Activated CD4-positive, alpha-beta T cell treated with anti-CD3 and anti-CD28 coated beads, Interleukin-2, amount 10 ng/mL, durations not matched to agents 24 days and 14 days (primary cell): ENCODE results near the gene TMBIM6. TPM values are rescaled to one million over a fixed set of nuclear protein-coding genes. Genes with fewer than 3 reads are reported as not detected.

Source experiments
- DNase-seq: peaks from one replicate; pipeline ENCODE4 v3.0.0; 2022
- H3K27ac Mint-ChIP-seq: one replicate; pipeline ENCODE4 v1.8.0; 2022; ENCODE audit warnings: mild to moderate bottlenecking, mixed read lengths
- H3K27me3 Mint-ChIP-seq: one replicate; pipeline ENCODE4 v1.8.0; 2022; ENCODE audit warnings: mixed read lengths
- H3K36me3 Mint-ChIP-seq: one replicate; pipeline ENCODE4 v1.8.0; 2022; ENCODE audit warnings: low read depth, mild to moderate bottlenecking, mixed read lengths
- H3K4me1 Mint-ChIP-seq: one replicate; pipeline ENCODE4 v1.8.0; 2021; ENCODE audit warnings: mixed read lengths
- H3K4me3 Mint-ChIP-seq: one replicate; pipeline ENCODE4 v1.8.0; 2022; ENCODE audit warnings: mild to moderate bottlenecking, moderate library complexity, mixed read lengths
- H3K9me3 Mint-ChIP-seq: one replicate; pipeline ENCODE4 v1.8.0; 2021; ENCODE audit warnings: mixed read lengths
- intact Hi-C: fragments of 100-400 bp; cut with micrococcal nuclease; formaldehyde crosslinking; loops from one replicate; pipeline ENCODE4 v1.15.1; 2023
- total RNA-seq: library from RNA; stranded (reverse); gene quantifications from 2 replicates; pipeline ENCODE4 v1.2.3, GENCODE V29; 2022

The TMBIM6 gene
- total RNA-seq, 1 donor from 2014 or later: 370 TPM

- no peak overlapping the region for H3K27ac Mint-ChIP-seq
- intact Hi-C loops: no loop called here
- H3K36me3 Mint-ChIP-seq: no peaks in the 10 kb centered on the region
- DNase-seq: no peak
- H3K4me3 Mint-ChIP-seq: no peak overlapping the region
- H3K4me1 Mint-ChIP-seq: no peaks in the 10 kb centered on the region
- H3K27me3 Mint-ChIP-seq: peaks cover 3% of the 10 kb centered on the region
- H3K9me3 Mint-ChIP-seq: no peaks in the 10 kb centered on the region
Observed at GRCh38 chr12:49791700-49792099, 50.3 kb downstream of the TMBIM6 start.

GRCh38 chr12:49792181-49792970, 51.0 kb downstream of the TMBIM6 start:
- Mint-ChIP-seq H3K36me3 (no peaks in the 10 kb centered on the region), H3K9me3 (no peaks in the 10 kb centered on the region)
- intact Hi-C loops: no loop called here

GRCh38 chr12:49792976-49793580, 51.7 kb downstream of the TMBIM6 start:
- H3K9me3 Mint-ChIP-seq: no peaks in the 10 kb centered on the region
- no peak overlapping the region for H3K27ac Mint-ChIP-seq
- no peaks in the 10 kb centered on the region for H3K36me3 Mint-ChIP-seq
- intact Hi-C loops: no loop called here
- H3K27me3 Mint-ChIP-seq: no peaks in the 10 kb centered on the region
- H3K4me3 Mint-ChIP-seq: no peak overlapping the region
- no peaks in the 10 kb centered on the region for H3K4me1 Mint-ChIP-seq
- no peak for DNase-seq

More at GRCh38 chr12:49792181-49792970, 51.0 kb downstream of the TMBIM6 start:
- no peak overlapping the region for H3K27ac Mint-ChIP-seq
- no peaks in the 10 kb centered on the region for H3K4me1 Mint-ChIP-seq
- H3K27me3 Mint-ChIP-seq: peaks cover 3% of the 10 kb centered on the region
- no peak for DNase-seq
- H3K4me3 Mint-ChIP-seq: no peak overlapping the region

- Mint-ChIP-seq H3K36me3 (no peaks in the 10 kb centered on the region), H3K27me3 (no peaks in the 10 kb centered on the region), H3K4me1 (no peaks in the 10 kb centered on the region), H3K4me3 (no peak overlapping the region), H3K27ac (no peak overlapping the region), H3K9me3 (no peaks in the 10 kb centered on the region)
- no peak for DNase-seq
- intact Hi-C loops: no loop called here
Observed at GRCh38 chr12:49793620-49794019, 52.3 kb downstream of the TMBIM6 start.

- intact Hi-C loops: no loop called here
- Mint-ChIP-seq H3K36me3 (no peaks in the 10 kb centered on the region), H3K4me3 (no peak overlapping the region), H3K9me3 (no peaks in the 10 kb centered on the region), H3K27ac (no peak overlapping the region), H3K27me3 (no peaks in the 10 kb centered on the region), H3K4me1 (no peaks in the 10 kb centered on the region)
- DNase-seq: no peak
Observed at GRCh38 chr12:49794021-49794420, 52.7 kb downstream of the TMBIM6 start.

- Mint-ChIP-seq H3K4me1 (no peaks in the 10 kb centered on the region), H3K27ac (no peak overlapping the region), H3K9me3 (no peaks in the 10 kb centered on the region), H3K4me3 (no peak overlapping the region), H3K36me3 (no peaks in the 10 kb centered on the region), H3K27me3 (no peaks in the 10 kb centered on the region)
- DNase-seq: no peak
- intact Hi-C loops: no loop called here
Observed at GRCh38 chr12:49794811-49795653, 53.7 kb downstream of the TMBIM6 start.

- no peaks in the 10 kb centered on the region for H3K9me3 Mint-ChIP-seq
- intact Hi-C loops: no loop called here
- no peaks in the 10 kb centered on the region for H3K27me3 Mint-ChIP-seq
Observed at GRCh38 chr12:49795654-49796105, 54.3 kb downstream of the TMBIM6 start.

GRCh38 chr12:49796155-49796554, 54.8 kb downstream of the TMBIM6 start:
- intact Hi-C loops: no loop called here
- no peaks in the 10 kb centered on the region for H3K9me3 Mint-ChIP-seq
- H3K27me3 Mint-ChIP-seq: no peaks in the 10 kb centered on the region
- no peak for DNase-seq
- H3K4me1 Mint-ChIP-seq: no peaks in the 10 kb centered on the region
- no peaks in the 10 kb centered on the region for H3K36me3 Mint-ChIP-seq
- H3K27ac Mint-ChIP-seq: no peak overlapping the region
- no peak overlapping the region for H3K4me3 Mint-ChIP-seq

More at GRCh38 chr12:49795654-49796105, 54.3 kb downstream of the TMBIM6 start:
- Mint-ChIP-seq H3K36me3 (no peaks in the 10 kb centered on the region), H3K4me3 (no peak overlapping the region), H3K27ac (no peak overlapping the region), H3K4me1 (no peaks in the 10 kb centered on the region)
- no peak for DNase-seq

GRCh38 chr12:49796606-49797448, 55.5 kb downstream of the TMBIM6 start:
- no peaks in the 10 kb centered on the region for H3K27me3 Mint-ChIP-seq
- H3K4me3 Mint-ChIP-seq: no peak overlapping the region
- no peak for DNase-seq
- intact Hi-C loops: no loop called here
- H3K36me3 Mint-ChIP-seq: no peaks in the 10 kb centered on the region
- no peaks in the 10 kb centered on the region for H3K9me3 Mint-ChIP-seq
- H3K27ac Mint-ChIP-seq: no peak overlapping the region
- no peaks in the 10 kb centered on the region for H3K4me1 Mint-ChIP-seq

- Mint-ChIP-seq H3K27ac (no peak overlapping the region), H3K36me3 (no peaks in the 10 kb centered on the region), H3K27me3 (no peaks in the 10 kb centered on the region), H3K4me3 (no peak overlapping the region), H3K9me3 (no peaks in the 10 kb centered on the region), H3K4me1 (no peaks in the 10 kb centered on the region)
- DNase-seq: no peak
- intact Hi-C loops: no loop called here
Observed at GRCh38 chr12:49797449-49797776, 56.1 kb downstream of the TMBIM6 start.

GRCh38 chr12:49798248-49798647, 56.9 kb downstream of the TMBIM6 start:
- Mint-ChIP-seq H3K27ac (no peak overlapping the region), H3K9me3 (no peaks in the 10 kb centered on the region), H3K4me1 (no peaks in the 10 kb centered on the region), H3K4me3 (no peak overlapping the region), H3K36me3 (no peaks in the 10 kb centered on the region), H3K27me3 (no peaks in the 10 kb centered on the region)
- DNase-seq: no peak
- intact Hi-C loops: no loop called here

GRCh38 chr12:49798934-49799333, 57.6 kb downstream of the TMBIM6 start:
- DNase-seq: no peak
- Mint-ChIP-seq H3K36me3 (no peaks in the 10 kb centered on the region), H3K4me1 (no peaks in the 10 kb centered on the region), H3K4me3 (no peak overlapping the region), H3K9me3 (no peaks in the 10 kb centered on the region), H3K27me3 (no peaks in the 10 kb centered on the region), H3K27ac (no peak overlapping the region)
- intact Hi-C loops: no loop called here

- Mint-ChIP-seq H3K27ac (no peak overlapping the region), H3K27me3 (no peaks in the 10 kb centered on the region), H3K4me3 (no peak overlapping the region), H3K9me3 (no peaks in the 10 kb centered on the region), H3K4me1 (no peaks in the 10 kb centered on the region), H3K36me3 (no peaks in the 10 kb centered on the region)
- intact Hi-C loops: no loop called here
- no peak for DNase-seq
Observed at GRCh38 chr12:49800421-49801140, 59.2 kb downstream of the TMBIM6 start.
